ENCODE results near the gene TUBB2A. TPM values are rescaled to one million over a fixed set of nuclear protein-coding genes. Genes with fewer than 3 reads are reported as not detected.

Gene TUBB2A
- polyA plus RNA-seq, 1 of the 3 experiments (the other 2 are of a cell fraction) = 199 TPM

GRCh38 chr6:3188262-3188661 is 30.9 kb upstream of the TUBB2A start (continued):
- TF ChIP-seq FOSL2 (IDR thresholded peaks at IDR 0.05; ENCODE audit: borderline replicate concordance, low read depth) = no peak
- no peak for TF ChIP-seq IRF3 (IDR thresholded peaks at IDR 0.05; ENCODE audit: low read depth, low read length)
- no peak for TF ChIP-seq MEF2A (IDR thresholded peaks at IDR 0.05; ENCODE audit: borderline replicate concordance, low read depth)

GRCh38 chr6:3186974-3187382 is 29.6 kb upstream of the TUBB2A start:
- POLR2A ChIA-PET = no interaction called here

GRCh38 chr6:3183066-3183465 is 25.7 kb upstream of the TUBB2A start:
- H4K20me1 ChIP-seq (ENCODE audit: insufficient read depth) = no peaks in the 10 kb centered on the region
- no peak overlapping the region for H2AFZ ChIP-seq (ENCODE audit: low read depth)
- ChIA-PET POLR2A (interaction anchor here (0.5 kb wide), 1 partner anchor 12 kb away, joined by 3 read pairs; no protein-coding TSS in a partner anchor), CTCF (no interaction called here)
- H3K79me2 ChIP-seq (ENCODE audit: insufficient read depth) = no peaks in the 10 kb centered on the region
- TF ChIP-seq EP300 (IDR thresholded peaks at IDR 0.05; ENCODE audit: borderline replicate concordance in 1 of 2, low read depth in 1 of 2, low read length in 1 of 2) = no peak
- TF ChIP-seq IRF3 (IDR thresholded peaks at IDR 0.05; ENCODE audit: low read depth, low read length) = no peak
- no peak for TF ChIP-seq ELF1 (IDR thresholded peaks at IDR 0.05)
- TF ChIP-seq TCF12 (IDR thresholded peaks at IDR 0.05) = no peak
- TF ChIP-seq JUND (IDR thresholded peaks at IDR 0.05) = no peak
- TF ChIP-seq RXRA (IDR thresholded peaks at IDR 0.05; ENCODE audit: borderline replicate concordance, low read depth) = no peak
- no peak for TF ChIP-seq CTCF (IDR thresholded peaks at IDR 0.05)
- TF ChIP-seq NFIC (IDR thresholded peaks at IDR 0.05; ENCODE audit: borderline replicate concordance) = no peak
- TF ChIP-seq USF2 (IDR thresholded peaks at IDR 0.05; ENCODE audit: borderline replicate concordance, low read depth, low read length) = no peak
- no peaks in the 10 kb centered on the region for H3K27me3 ChIP-seq (ENCODE audit: insufficient read depth)
- no peak overlapping the region for H3K9ac ChIP-seq
- H3K9me2 ChIP-seq = no peaks in the 10 kb centered on the region
- H3K9me3 ChIP-seq = no peaks in the 10 kb centered on the region
- no peaks in the 10 kb centered on the region for H3K36me3 ChIP-seq (replicated peaks in 1 of 2; ENCODE audit: control insufficient read depth in 1 of 2, insufficient read depth in 2 of 2, low read length in 1 of 2)
- no peak overlapping the region for H3K27ac ChIP-seq (ENCODE audit: low read depth in 2 of 2, low read length in 1 of 2)
- 90% methylated on average over 4 of the region's 4 CpGs for WGBS (ENCODE audit: low lambda C conversion rate)
- peaks cover 0 to 4% of the 10 kb centered on the region in 2 experiments; a peak in 1 of 4 replicates for H3K4me1 ChIP-seq (ENCODE audit: control insufficient read depth in 1 of 2, insufficient read depth in 2 of 2, low read depth in 1 of 2, low read length in 1 of 2)
- no peak overlapping the region for H3K4me3 ChIP-seq (ENCODE audit: low read depth in 2 of 2, low read length in 1 of 2)
- no peak for DNase-seq
- no peaks in the 10 kb centered on the region for H3F3A ChIP-seq (replicated peaks; ENCODE audit: insufficient read depth)
- H3K4me2 ChIP-seq = no peak overlapping the region

More at GRCh38 chr6:3186974-3187382, 29.6 kb upstream of the TUBB2A start:
- no peaks in the 10 kb centered on the region for H3K36me3 ChIP-seq (replicated peaks in 1 of 2; ENCODE audit: control insufficient read depth in 1 of 2, insufficient read depth in 2 of 2, low read length in 1 of 2)
- H3K27ac ChIP-seq (ENCODE audit: low read depth in 2 of 2, low read length in 1 of 2) = no peak overlapping the region
- no peaks in the 10 kb centered on the region for H3K9me3 ChIP-seq
- CTCF ChIA-PET = interaction anchor here (1.9 to 2.1 kb wide), 2 partner anchors 9 to 24 kb away, joined by 5 to 8 read pairs; no protein-coding TSS in a partner anchor
- no peaks in the 10 kb centered on the region for H3K9me2 ChIP-seq
- TF ChIP-seq CHD2 (IDR thresholded peaks at IDR 0.05; ENCODE audit: low read length, partially characterized antibody) = no peak
- no peak for TF ChIP-seq GABPA (IDR thresholded peaks at IDR 0.05; ENCODE audit: low read depth)
- no peak for TF ChIP-seq TCF12 (IDR thresholded peaks at IDR 0.05)
- no peak for TF ChIP-seq USF1 (IDR thresholded peaks at IDR 0.05; ENCODE audit: borderline replicate concordance, low read depth)
- no peak for TF ChIP-seq GATA2 (CRISPR knock-in tag; IDR thresholded peaks at IDR 0.05)
- no peak for TF ChIP-seq RCOR1 (IDR thresholded peaks at IDR 0.05; ENCODE audit: low read length)
- TF ChIP-seq MEF2A (IDR thresholded peaks at IDR 0.05; ENCODE audit: borderline replicate concordance, low read depth) = no peak
- no peak for TF ChIP-seq EZH2phosphoT487 (IDR thresholded peaks at IDR 0.05; ENCODE audit: borderline replicate concordance, low read depth)
- no peak overlapping the region for H3K4me2 ChIP-seq
- H3K79me2 ChIP-seq (ENCODE audit: insufficient read depth) = no peaks in the 10 kb centered on the region
- H3K27me3 ChIP-seq (ENCODE audit: insufficient read depth) = no peaks in the 10 kb centered on the region
- no peaks in the 10 kb centered on the region for H4K20me1 ChIP-seq (ENCODE audit: insufficient read depth)
- H3K4me3 ChIP-seq (ENCODE audit: low read depth in 2 of 2, low read length in 1 of 2) = no peak overlapping the region
- no peak for DNase-seq
- 82% methylated on average over 3 of the region's 3 CpGs for WGBS (ENCODE audit: low lambda C conversion rate)
- H2AFZ ChIP-seq (ENCODE audit: low read depth) = no peak overlapping the region
- no peaks in the 10 kb centered on the region for H3F3A ChIP-seq (replicated peaks; ENCODE audit: insufficient read depth)
- peaks cover 0 to 2% of the 10 kb centered on the region in 2 experiments; a peak in 1 of 4 replicates for H3K4me1 ChIP-seq (ENCODE audit: control insufficient read depth in 1 of 2, insufficient read depth in 2 of 2, low read depth in 1 of 2, low read length in 1 of 2)
- H3K9ac ChIP-seq = no peak overlapping the region

Data from SK-N-SH (cell line).